Coronary artery (tissue), 2 donors: ENCODE measurements around the gene SLIRP.

Source experiments
- DNase-seq: peaks from one replicate; pipeline ENCODE4 v3.0.0-alpha.2; 2017; ENCODE audit warnings: low spot score
- H3K27ac ChIP-seq, 2 donors: fragments of 200-600 bp; sonication (generic); one replicate each; pipeline ENCODE4 v1.5.1; 2016 to 2019
- H3K4me3 ChIP-seq: fragments of 200-600 bp; sonication (generic); 2 replicates; pipeline ENCODE4 v1.5.1; 2016; ENCODE audit warnings: mild to moderate bottlenecking, moderate library complexity
- TF ChIP-seq, protein P1 (sequence below): fragments of 200-600 bp; sonication (generic); IDR thresholded peaks from one replicate; pipeline ENCODE4 v1.5.1; 2019; ENCODE audit warnings: antibody characterized with exemption

Gene SLIRP

GRCh38 chr14:77674931-77675330 lies 33.0 kb upstream of the SLIRP start:
- TF ChIP-seq, protein P1, sequence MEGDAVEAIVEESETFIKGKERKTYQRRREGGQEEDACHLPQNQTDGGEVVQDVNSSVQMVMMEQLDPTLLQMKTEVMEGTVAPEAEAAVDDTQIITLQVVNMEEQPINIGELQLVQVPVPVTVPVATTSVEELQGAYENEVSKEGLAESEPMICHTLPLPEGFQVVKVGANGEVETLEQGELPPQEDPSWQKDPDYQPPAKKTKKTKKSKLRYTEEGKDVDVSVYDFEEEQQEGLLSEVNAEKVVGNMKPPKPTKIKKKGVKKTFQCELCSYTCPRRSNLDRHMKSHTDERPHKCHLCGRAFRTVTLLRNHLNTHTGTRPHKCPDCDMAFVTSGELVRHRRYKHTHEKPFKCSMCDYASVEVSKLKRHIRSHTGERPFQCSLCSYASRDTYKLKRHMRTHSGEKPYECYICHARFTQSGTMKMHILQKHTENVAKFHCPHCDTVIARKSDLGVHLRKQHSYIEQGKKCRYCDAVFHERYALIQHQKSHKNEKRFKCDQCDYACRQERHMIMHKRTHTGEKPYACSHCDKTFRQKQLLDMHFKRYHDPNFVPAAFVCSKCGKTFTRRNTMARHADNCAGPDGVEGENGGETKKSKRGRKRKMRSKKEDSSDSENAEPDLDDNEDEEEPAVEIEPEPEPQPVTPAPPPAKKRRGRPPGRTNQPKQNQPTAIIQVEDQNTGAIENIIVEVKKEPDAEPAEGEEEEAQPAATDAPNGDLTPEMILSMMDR, result no peak
- no peak for DNase-seq
- Histone ChIP-seq H3K27ac (no peak overlapping the region), H3K4me3 (no peak overlapping the region)

DNA sequence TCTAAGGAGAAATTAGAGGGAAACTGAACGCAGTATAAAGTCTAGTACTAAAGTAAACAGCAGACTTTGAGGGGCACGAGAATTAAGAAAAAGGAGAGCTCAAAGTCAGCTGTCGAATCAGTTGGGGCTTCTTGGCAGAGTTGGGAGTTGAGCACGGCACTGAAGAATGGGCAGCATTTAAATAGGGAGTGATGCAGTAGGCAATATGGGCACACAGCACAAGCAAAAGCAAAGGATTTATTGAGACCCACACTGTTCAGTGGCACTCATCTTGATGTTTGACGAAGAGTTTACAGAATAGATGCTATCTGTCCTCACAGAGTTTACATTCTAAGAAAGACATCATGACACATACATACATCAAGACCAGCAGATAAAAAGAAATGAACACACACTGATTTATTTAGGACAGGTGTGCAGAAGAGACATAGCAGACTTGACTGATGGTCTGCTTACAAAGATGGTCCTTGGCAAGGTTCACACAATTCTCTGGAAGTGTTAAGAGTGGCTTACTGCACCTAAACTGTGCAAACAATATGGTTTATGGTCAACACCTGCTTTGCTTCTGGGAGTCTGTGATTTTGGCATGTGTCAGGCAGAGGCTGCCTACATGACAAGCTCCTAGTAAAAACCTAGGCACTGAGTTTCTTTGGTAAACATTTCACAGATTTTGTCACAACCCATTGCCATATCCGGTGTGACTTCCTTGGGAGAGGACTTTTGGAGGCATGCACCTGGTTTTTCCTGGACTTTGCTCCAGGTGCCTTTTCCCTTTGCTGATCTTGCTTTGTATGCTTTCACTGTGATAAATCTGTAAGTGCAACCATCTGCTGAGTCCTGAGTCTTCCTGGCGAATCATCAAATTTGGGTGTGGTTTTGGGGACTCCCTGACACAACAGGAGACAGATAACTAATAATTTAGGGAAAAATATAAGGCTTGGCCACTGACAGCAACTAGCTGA lies 26.4 kb upstream of the SLIRP start:
- no peak overlapping the region for H3K27ac ChIP-seq
- TF ChIP-seq, protein P1, result no peak
- DNase-seq, result no peak

DNA sequence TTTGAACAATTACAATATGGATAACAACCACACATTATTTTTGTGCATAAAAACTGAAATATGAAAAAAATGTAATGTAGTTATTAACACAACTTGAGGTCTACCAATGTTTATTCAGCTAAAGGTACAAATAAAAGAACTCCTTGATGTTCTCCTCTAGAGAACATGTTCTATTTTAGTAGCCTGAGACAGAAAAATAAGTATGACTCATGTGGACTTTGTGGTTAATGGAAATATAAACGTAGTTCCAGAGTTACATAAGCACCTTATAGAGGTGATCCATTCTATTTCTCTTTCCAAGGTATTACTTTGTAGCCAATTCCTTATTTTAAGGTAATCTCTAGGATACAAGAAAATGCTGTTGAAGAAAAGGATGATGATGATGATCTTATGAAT lies 25.7 kb upstream of the SLIRP start:
- TF ChIP-seq, protein P1, result no peak
- Histone ChIP-seq H3K27ac (no peak overlapping the region), H3K4me3 (no peak overlapping the region)

More for the DNA sequence above, 26.4 kb upstream of the SLIRP start:
- no peak overlapping the region for H3K4me3 ChIP-seq

DNA sequence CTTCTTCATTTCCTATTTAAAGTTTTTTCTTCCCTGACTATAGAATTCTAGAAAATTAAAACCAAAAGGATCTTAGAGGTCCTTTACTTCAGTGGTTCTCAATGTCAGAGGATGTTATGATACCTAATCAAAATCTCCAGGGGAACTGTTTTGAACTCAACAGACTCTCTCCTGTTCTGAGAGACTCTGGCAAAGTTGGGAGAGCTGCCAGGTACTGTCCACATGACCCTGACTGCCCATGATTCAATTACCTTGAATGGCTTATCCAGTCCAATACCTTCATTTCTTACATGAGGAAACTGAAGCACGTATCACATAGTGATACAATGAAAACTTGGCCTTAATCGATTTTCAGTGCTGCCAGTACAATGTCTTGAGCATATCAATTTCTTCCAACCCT lies 16.6 kb upstream of the SLIRP start:
- Histone ChIP-seq H3K4me3 (no peak overlapping the region), H3K27ac (no peak overlapping the region)
- DNase-seq, result no peak
- TF ChIP-seq, protein P1, result no peak

More for the DNA sequence above, 25.7 kb upstream of the SLIRP start:
- no peak for DNase-seq

DNA sequence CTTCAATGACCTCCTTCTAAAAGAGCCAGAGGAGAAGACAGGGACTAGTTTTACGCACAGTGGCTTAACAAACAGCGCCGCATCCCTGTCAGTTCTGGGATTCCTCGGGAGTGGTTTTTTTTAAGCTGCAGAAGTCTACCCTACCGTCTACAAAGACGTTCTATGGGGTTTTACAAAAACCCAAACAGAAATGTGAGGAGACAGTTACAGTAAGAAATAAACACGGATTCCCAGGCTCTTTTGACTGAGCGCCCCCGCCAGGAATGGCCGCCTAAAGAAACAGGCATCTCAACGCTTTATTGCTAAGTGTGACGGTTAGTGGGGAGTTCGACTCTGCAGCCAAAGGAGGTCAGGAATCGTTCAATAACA lies 564 bp upstream of the SLIRP start:
- Histone ChIP-seq H3K27ac (peak overlapping the region; percentile 61 to 84), H3K4me3 (peak overlapping the region; percentile 100)
- no peak for DNase-seq
- TF ChIP-seq, protein P1, result no peak

GRCh38 chr14:77708749-77709148 lies 846 bp downstream of the SLIRP start:
- DNase-seq, result no peak
- no peak overlapping the region for H3K27ac ChIP-seq
- TF ChIP-seq, protein P1, result no peak
- peak overlapping the region; percentile 100 for H3K4me3 ChIP-seq

- no peak overlapping the region for H3K27ac ChIP-seq
- peak overlapping the region; percentile 100 for H3K4me3 ChIP-seq
- TF ChIP-seq, protein P1, result no peak
- no peak for DNase-seq
Observed at GRCh38 chr14:77709412-77709811, 1.5 kb downstream of the SLIRP start.
